IMR-90 (cell line): Measurements from ENCODE around the gene TTLL9. TPM values are rescaled to one million over a fixed set of nuclear protein-coding genes. Genes with fewer than 3 reads are reported as not detected.

Experiments
- ATAC-seq: fragments of 200-7000 bp; cut with Tn5 transposase; 2 replicates; pipeline ENCODE4 v1.9.1; 2020; ENCODE audit warnings: low read depth, mild to moderate bottlenecking, moderate library complexity
- BruUV-seq: library from RNA; stranded (reverse); fragments of 400-500 nt; replicated peaks from 2 replicates; lab custom pipeline; 2021; lab: Mats Ljungman, UMichigan
- CTCF ChIA-PET: fragments of 300-600 bp; formaldehyde crosslinking; extraction: SDS; loops from one replicate; lab custom pipeline; 2021; ENCODE audit warnings: antibody characterized with exemption; lab: Yijun Ruan, JAX
- POLR2A ChIA-PET: fragments of 300-600 bp; sonication (Branson Sonifier 250); formaldehyde crosslinking; loops from one replicate; lab custom pipeline; 2022; ENCODE audit warnings: antibody characterized with exemption; ENCODE audit not compliant: unreplicated experiment; lab: Charles Lee
- DNase-seq: peaks from one replicate; pipeline ENCODE4 v3.0.0; 2013
- H2AFZ ChIP-seq: replicated peaks from 2 replicates; pipeline ENCODE3; 2013; ENCODE audit warnings: low read length, mild to moderate bottlenecking; ENCODE audit not compliant: poor library complexity
- H2AK5ac ChIP-seq: 2 replicates; pipeline ENCODE4 v1.6.1; 2013; ENCODE audit warnings: low read depth, low read length, inconsistent platforms
- H2AK9ac ChIP-seq: replicated peaks from 2 replicates; pipeline ENCODE3; 2013; ENCODE audit warnings: mild to moderate bottlenecking, low read depth, low read length, moderate library complexity; ENCODE audit not compliant: poor library complexity
- H2BK120ac ChIP-seq: 2 replicates; pipeline ENCODE4 v1.6.1; 2013; ENCODE audit warnings: low read depth, low read length, inconsistent platforms
- H2BK15ac ChIP-seq: 3 replicates; pipeline ENCODE4 v1.6.1; 2013; ENCODE audit warnings: low read depth, low read length, inconsistent platforms
- H2BK20ac ChIP-seq: 2 replicates; pipeline ENCODE4 v1.6.1; 2013; ENCODE audit warnings: low read depth, mild to moderate bottlenecking, inconsistent platforms, low read length, moderate library complexity
- H2BK5ac ChIP-seq: 2 replicates; pipeline ENCODE4 v1.6.1; 2013; ENCODE audit warnings: mild to moderate bottlenecking, low read depth, low read length, inconsistent platforms; ENCODE audit not compliant: poor library complexity, severe bottlenecking
- H3K14ac ChIP-seq: replicated peaks from 2 replicates; pipeline ENCODE4 v1.6.1; 2013; ENCODE audit warnings: low read depth, low read length, inconsistent platforms
- H3K18ac ChIP-seq: 2 replicates; pipeline ENCODE4 v1.6.1; 2013; ENCODE audit warnings: low read depth, low read length, control low read depth
- H3K23ac ChIP-seq: 2 replicates; pipeline ENCODE4 v1.6.1; 2013; ENCODE audit warnings: low read depth, low read length, inconsistent platforms
- H3K27ac ChIP-seq: 2 replicates; pipeline ENCODE4 v1.5.1; 2013; ENCODE audit warnings: mild to moderate bottlenecking, control low read depth, low read length; ENCODE audit not compliant: insufficient read depth
- H3K27me3 ChIP-seq: 2 replicates; pipeline ENCODE4 v1.6.1; 2013; ENCODE audit warnings: low read length; ENCODE audit not compliant: control insufficient read depth, insufficient read depth
- H3K36me3 ChIP-seq: 2 replicates; pipeline ENCODE4 v1.6.1; 2013; ENCODE audit warnings: low read length, mixed read lengths; ENCODE audit not compliant: control insufficient read depth, insufficient read depth
- H3K4ac ChIP-seq: 2 replicates; pipeline ENCODE4 v1.6.1; 2013; ENCODE audit warnings: low read depth, low read length, inconsistent platforms
- H3K4me1 ChIP-seq: 2 replicates; pipeline ENCODE4 v1.6.1; 2013; ENCODE audit warnings: low read length, mixed read lengths; ENCODE audit not compliant: control insufficient read depth, insufficient read depth
- H3K4me2 ChIP-seq: 2 replicates; pipeline ENCODE4 v1.6.1; 2013; ENCODE audit warnings: low read depth, mild to moderate bottlenecking, control low read depth, low read length, moderate library complexity
- H3K4me3 ChIP-seq: 2 replicates; pipeline ENCODE4 v1.5.1; 2013; ENCODE audit warnings: low read depth, mild to moderate bottlenecking, control low read depth, low read length, moderate library complexity; ENCODE audit not compliant: insufficient read depth
- H3K56ac ChIP-seq: 2 replicates; pipeline ENCODE4 v1.6.1; 2013; ENCODE audit warnings: low read length, inconsistent platforms; ENCODE audit not compliant: insufficient read depth; ENCODE audit errors: extremely low read depth
- H3K79me1 ChIP-seq, 2 experiments: 2 replicates each; pipeline ENCODE4 v1.6.1; 2013; ENCODE audit warnings: low read length in 2 of 2, inconsistent platforms in 1 of 2, low read depth in 1 of 2
- H3K9ac ChIP-seq: 2 replicates; pipeline ENCODE4 v1.6.1; 2013; ENCODE audit warnings: low read depth, low read length, control low read depth
- H3K9me1 ChIP-seq: 2 replicates; pipeline ENCODE4 v1.6.1; 2013; ENCODE audit warnings: low read length, inconsistent platforms; ENCODE audit not compliant: insufficient read depth
- H3K9me3 ChIP-seq: 2 replicates; pipeline ENCODE4 v1.6.1; 2013; ENCODE audit warnings: low read length; ENCODE audit not compliant: control insufficient read depth, insufficient read depth
- H4K20me1 ChIP-seq: 2 replicates; pipeline ENCODE4 v1.6.1; 2013; ENCODE audit warnings: low read length, inconsistent platforms; ENCODE audit not compliant: insufficient read depth
- H4K5ac ChIP-seq: 2 replicates; pipeline ENCODE4 v1.6.1; 2013; ENCODE audit warnings: mild to moderate bottlenecking, low read depth, low read length, control low read depth
- H4K8ac ChIP-seq, 2 experiments: 2 replicates each; pipeline ENCODE4 v1.6.1; 2013; ENCODE audit warnings: low read depth in 2 of 2, low read length in 2 of 2, control low read depth in 1 of 2, inconsistent platforms in 1 of 2
- H4K91ac ChIP-seq: 2 replicates; pipeline ENCODE4 v1.6.1; 2013; ENCODE audit warnings: low read depth, low read length, inconsistent platforms; ENCODE audit not compliant: insufficient read depth
- BHLHE40 ChIP-seq: fragments of 150-350 bp; IDR thresholded peaks from 2 replicates; pipeline ENCODE4 v1.6.1; 2016; ENCODE audit warnings: mild to moderate bottlenecking, low read depth, low read length
- CEBPB ChIP-seq: IDR thresholded peaks from 2 replicates; pipeline ENCODE4 v1.6.1; 2012; ENCODE audit warnings: low read depth, low read length, improper control_type of control experiment
- CHD1 ChIP-seq: IDR thresholded peaks from 2 replicates; pipeline ENCODE4 v1.6.1; 2012; ENCODE audit warnings: low read depth, low read length, improper control_type of control experiment
- FOS ChIP-seq: fragments of 150-350 bp; IDR thresholded peaks from 2 replicates; pipeline ENCODE4 v1.6.1; 2016; ENCODE audit warnings: low read depth, low read length
- MAFK ChIP-seq: IDR thresholded peaks from 2 replicates; pipeline ENCODE4 v1.6.1; 2012; ENCODE audit warnings: low read depth, low read length, improper control_type of control experiment
- MAZ ChIP-seq: IDR thresholded peaks from 2 replicates; pipeline ENCODE4 v1.6.1; 2012; ENCODE audit warnings: low read depth, mild to moderate bottlenecking, low read length, improper control_type of control experiment, moderate library complexity, borderline replicate concordance
- MXI1 ChIP-seq: IDR thresholded peaks from 2 replicates; pipeline ENCODE4 v1.6.1; 2012; ENCODE audit warnings: low read depth, mild to moderate bottlenecking, low read length, moderate library complexity, borderline replicate concordance
- NFE2L2 ChIP-seq: fragments of 150-350 bp; IDR thresholded peaks from 2 replicates; pipeline ENCODE4 v1.6.1; 2016; ENCODE audit warnings: low read depth, mild to moderate bottlenecking, low read length
- POLR2A ChIP-seq: IDR thresholded peaks from 2 replicates; pipeline ENCODE4 v1.6.1; 2012; ENCODE audit warnings: mild to moderate bottlenecking, low read depth, low read length
- RAD21 ChIP-seq: IDR thresholded peaks from 2 replicates; pipeline ENCODE4 v1.6.1; 2012; ENCODE audit warnings: low read length, improper control_type of control experiment
- RFX5 ChIP-seq: IDR thresholded peaks from 2 replicates; pipeline ENCODE4 v1.8.0; 2012; ENCODE audit warnings: low read depth, mild to moderate bottlenecking, low read length, moderate library complexity
- SMC3 ChIP-seq: fragments of 150-350 bp; IDR thresholded peaks from 2 replicates; pipeline ENCODE4 v1.6.1; 2016; ENCODE audit warnings: low read depth, mild to moderate bottlenecking, antibody characterized with exemption, low read length, moderate library complexity
- WGBS, 2 experiments: methylation state at CpG; one replicate each; pipeline versions ENCODE4 v1.1.5 to v1.1.7; 2013; ENCODE audit warnings: missing lambda C conversion rate in 2 of 2; ENCODE audit not compliant: insufficient read length in 1 of 2; ENCODE audit errors: extremely low coverage in 2 of 2; 5-methylcytosine and 5-hydroxymethylcytosine counted together
- dilution Hi-C: fragments of 300-500 bp; cut with HindIII; formaldehyde crosslinking; loops from one replicate; pipeline ENCODE4 v1.14.3; 2018; ENCODE audit warnings: low sequenced_read_pairs; ENCODE audit not compliant: unreplicated experiment
- in situ Hi-C: fragments of 300-500 bp; cut with MboI; formaldehyde crosslinking; loops from 3 replicates; pipeline ENCODE4 v1.14.3; 2019; ENCODE audit warnings: low sequenced_read_pairs, inconsistent platforms, mixed read lengths
- intact Hi-C: fragments of 100-400 bp; cut with micrococcal nuclease; formaldehyde crosslinking; loops from 2 replicates; pipeline ENCODE4 v1.10.0; 2022
- polyA plus RNA-seq, 3 experiments: library from polyadenylated mRNA; depleted of rRNA; stranded (reverse); fragments of >200 nt; gene quantifications; 2 replicates each; pipeline ENCODE4 v1.2.3, GENCODE V29; 2012; ENCODE audit warnings: low replicate concordance in 1 of 3
- total RNA-seq: library from RNA; depleted of rRNA; stranded (reverse); fragments of >200 nt; gene quantifications from 2 replicates; pipeline ENCODE4 v1.2.3, GENCODE V29; 2012
- TF ChIP-seq, protein P1 (sequence below): fragments of 150-350 bp; IDR thresholded peaks from 2 replicates; pipeline ENCODE4 v1.6.1; 2016; ENCODE audit warnings: low read depth, mild to moderate bottlenecking, low read length, moderate library complexity, borderline replicate concordance
- TF ChIP-seq, protein P2 (sequence below): conservative IDR thresholded peaks from 2 replicates; pipeline ENCODE4 v1.5.1; 2012; ENCODE audit warnings: mild to moderate bottlenecking, low read depth, low read length, improper control_type of control experiment
- TF ChIP-seq, protein P3 (sequence below): fragments of 150-350 bp; IDR thresholded peaks from 2 replicates; pipeline ENCODE4 v1.6.1; 2017; ENCODE audit warnings: mild to moderate bottlenecking, antibody characterized with exemption, low read length, low read depth

The TTLL9 gene
- total and polyA plus RNA-seq, 2 of the 4 experiments (the other 2 are of a cell fraction) = not detected

DNA sequence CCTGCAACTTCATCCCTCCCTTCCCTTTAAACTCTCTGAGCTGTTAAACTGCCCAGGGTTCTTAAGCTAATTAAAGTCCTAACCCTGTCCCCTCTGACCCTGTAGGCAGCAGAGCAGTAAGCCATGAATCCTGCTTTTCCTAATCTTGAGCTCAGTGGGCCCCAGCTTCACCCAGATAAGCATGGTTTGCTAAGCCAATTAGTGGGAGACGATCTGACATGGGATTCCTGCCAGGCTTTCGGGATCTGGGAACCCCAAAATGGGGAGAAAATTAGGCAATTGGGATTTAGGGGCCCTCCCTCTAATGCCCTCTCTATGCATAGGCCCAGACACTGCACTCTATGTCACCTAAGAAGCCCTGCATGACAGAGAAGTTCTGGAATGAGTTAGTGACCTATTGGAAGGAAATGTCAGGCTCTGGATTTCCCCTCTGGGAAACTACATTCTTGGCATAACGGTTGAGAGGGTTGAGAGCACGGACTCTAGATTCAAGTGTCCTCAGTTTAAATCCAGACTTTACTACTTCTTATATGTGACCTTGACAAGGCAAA lies 102.1 kb downstream of the TTLL9 start:
- dilution Hi-C loops = no loop called here

More for the DNA sequence above, 102.1 kb downstream of the TTLL9 start:
- Histone ChIP-seq H2BK120ac (no peak overlapping the region), H3K4me2 (no peak overlapping the region), H3K9ac (no peak overlapping the region), H3K36me3 (no peaks in the 10 kb centered on the region), H3K27ac (no peak overlapping the region), H3K14ac (no peak overlapping the region), H4K20me1 (peaks cover 6% of the 10 kb centered on the region; the same call in 1 of the 2 replicates), H3K4ac (no peak overlapping the region), H3K9me3 (no peaks in the 10 kb centered on the region), H3K4me3 (no peak overlapping the region), H4K91ac (no peak overlapping the region), H4K5ac (no peak overlapping the region), H2BK5ac (no peak overlapping the region), H3K27me3 (peaks cover 38% of the 10 kb centered on the region), H4K8ac (no peak overlapping the region), H3K79me1 (no peaks in the 10 kb centered on the region), H3K23ac (no peak overlapping the region), H3K4me1 (no peaks in the 10 kb centered on the region; the same call in 1 of the 2 replicates), H2AK9ac (no peak overlapping the region), H2AFZ (no peak overlapping the region), H2BK15ac (no peak overlapping the region), H2AK5ac (no peak overlapping the region), H3K18ac (no peak overlapping the region), H3K9me1 (no peaks in the 10 kb centered on the region), H2BK20ac (no peak overlapping the region), H3K56ac (no peak overlapping the region)
- CTCF ChIA-PET = interaction anchor here (0.9 kb wide), 1 partner anchor 21 kb away, joined by 4 read pairs; the partner anchor contains the start of gene PDRG1
- POLR2A ChIA-PET = no interaction called here
- TF ChIP-seq MXI1 = no peak
- TF ChIP-seq CHD1 = no peak
- TF ChIP-seq RAD21 = no peak
- TF ChIP-seq BHLHE40 = no peak
- no peak for TF ChIP-seq SMC3
- no peak for TF ChIP-seq POLR2A
- TF ChIP-seq, protein P1, sequence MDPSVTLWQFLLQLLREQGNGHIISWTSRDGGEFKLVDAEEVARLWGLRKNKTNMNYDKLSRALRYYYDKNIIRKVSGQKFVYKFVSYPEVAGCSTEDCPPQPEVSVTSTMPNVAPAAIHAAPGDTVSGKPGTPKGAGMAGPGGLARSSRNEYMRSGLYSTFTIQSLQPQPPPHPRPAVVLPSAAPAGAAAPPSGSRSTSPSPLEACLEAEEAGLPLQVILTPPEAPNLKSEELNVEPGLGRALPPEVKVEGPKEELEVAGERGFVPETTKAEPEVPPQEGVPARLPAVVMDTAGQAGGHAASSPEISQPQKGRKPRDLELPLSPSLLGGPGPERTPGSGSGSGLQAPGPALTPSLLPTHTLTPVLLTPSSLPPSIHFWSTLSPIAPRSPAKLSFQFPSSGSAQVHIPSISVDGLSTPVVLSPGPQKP = no peak
- TF ChIP-seq CEBPB = no peak
- TF ChIP-seq FOS = no peak
- TF ChIP-seq, protein P2, sequence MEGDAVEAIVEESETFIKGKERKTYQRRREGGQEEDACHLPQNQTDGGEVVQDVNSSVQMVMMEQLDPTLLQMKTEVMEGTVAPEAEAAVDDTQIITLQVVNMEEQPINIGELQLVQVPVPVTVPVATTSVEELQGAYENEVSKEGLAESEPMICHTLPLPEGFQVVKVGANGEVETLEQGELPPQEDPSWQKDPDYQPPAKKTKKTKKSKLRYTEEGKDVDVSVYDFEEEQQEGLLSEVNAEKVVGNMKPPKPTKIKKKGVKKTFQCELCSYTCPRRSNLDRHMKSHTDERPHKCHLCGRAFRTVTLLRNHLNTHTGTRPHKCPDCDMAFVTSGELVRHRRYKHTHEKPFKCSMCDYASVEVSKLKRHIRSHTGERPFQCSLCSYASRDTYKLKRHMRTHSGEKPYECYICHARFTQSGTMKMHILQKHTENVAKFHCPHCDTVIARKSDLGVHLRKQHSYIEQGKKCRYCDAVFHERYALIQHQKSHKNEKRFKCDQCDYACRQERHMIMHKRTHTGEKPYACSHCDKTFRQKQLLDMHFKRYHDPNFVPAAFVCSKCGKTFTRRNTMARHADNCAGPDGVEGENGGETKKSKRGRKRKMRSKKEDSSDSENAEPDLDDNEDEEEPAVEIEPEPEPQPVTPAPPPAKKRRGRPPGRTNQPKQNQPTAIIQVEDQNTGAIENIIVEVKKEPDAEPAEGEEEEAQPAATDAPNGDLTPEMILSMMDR = no peak
- TF ChIP-seq, protein P3, sequence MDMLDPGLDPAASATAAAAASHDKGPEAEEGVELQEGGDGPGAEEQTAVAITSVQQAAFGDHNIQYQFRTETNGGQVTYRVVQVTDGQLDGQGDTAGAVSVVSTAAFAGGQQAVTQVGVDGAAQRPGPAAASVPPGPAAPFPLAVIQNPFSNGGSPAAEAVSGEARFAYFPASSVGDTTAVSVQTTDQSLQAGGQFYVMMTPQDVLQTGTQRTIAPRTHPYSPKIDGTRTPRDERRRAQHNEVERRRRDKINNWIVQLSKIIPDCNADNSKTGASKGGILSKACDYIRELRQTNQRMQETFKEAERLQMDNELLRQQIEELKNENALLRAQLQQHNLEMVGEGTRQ = no peak
- TF ChIP-seq MAZ = no peak
- no peak for TF ChIP-seq NFE2L2
- no peak for TF ChIP-seq MAFK
- TF ChIP-seq RFX5 = no peak
- intact Hi-C loops = no loop called here
- no TSS peak for BruUV-seq
- in situ Hi-C loops = no loop called here
- peak; percentile 36 for DNase-seq
- no CpG with 5 or more reads among the region's 4 CpGs for WGBS, 2 experiments
- ATAC-seq = no peak
